Stimulated activated CD8-positive, alpha-beta memory T cell treated with anti-CD3 and anti-CD28 coated beads, Interleukin-4, amount 100 ng/mL, for 48 hours (primary cell): Measurements from ENCODE around the gene FLG2.
"Not testable (repeated sequence)": the region's sequence is repeated elsewhere in the genome, so short reads cannot be mapped to it uniquely, and the experiment has no call there.

Experiments
- DNase-seq: peaks from one replicate; pipeline ENCODE4 v3.0.0-alpha.2; 2020

The FLG2 gene

GRCh38 chr1:152359906-152360305, at the start of gene FLG2:
Gene FLG2, minus strand, starts transcription at chr1:152360006. Its CDS starts 1,122 bp downstream, at chr1:152358884.
- no peak for DNase-seq

GRCh38 chr1:152408664-152409063, 48.9 kb upstream of the FLG2 start:
- no peak for DNase-seq

GRCh38 chr1:152398812-152399698, 39.2 kb upstream of the FLG2 start:
- DNase-seq = no peak

GRCh38 chr1:152397474-152397873, 37.7 kb upstream of the FLG2 start:
- DNase-seq = no peak

- no peak for DNase-seq
Observed at GRCh38 chr1:152394151-152394550, 34.3 kb upstream of the FLG2 start.

GRCh38 chr1:152392909-152393308, 33.1 kb upstream of the FLG2 start:
- no peak for DNase-seq

GRCh38 chr1:152388889-152389288, 29.1 kb upstream of the FLG2 start:
- no peak for DNase-seq

GRCh38 chr1:152386940-152387339, 27.1 kb upstream of the FLG2 start:
- no peak for DNase-seq

GRCh38 chr1:152380932-152381331, 21.1 kb upstream of the FLG2 start:
- DNase-seq = no peak

GRCh38 chr1:152374451-152374850, 14.6 kb upstream of the FLG2 start:
- no peak for DNase-seq

- DNase-seq = no peak
Observed at GRCh38 chr1:152372672-152373071, 12.9 kb upstream of the FLG2 start.

GRCh38 chr1:152367436-152367835, 7.6 kb upstream of the FLG2 start:
- no peak for DNase-seq

- no peak for DNase-seq
Observed at GRCh38 chr1:152356736-152357135, 3.1 kb downstream of the FLG2 start.

- no peak for DNase-seq
Observed at GRCh38 chr1:152349611-152350010, 10.2 kb downstream of the FLG2 start.

- DNase-seq = no peak
Observed at GRCh38 chr1:152348447-152348846, 11.4 kb downstream of the FLG2 start.

- DNase-seq = peak; percentile 50
Observed at GRCh38 chr1:152347116-152347728, 12.6 kb downstream of the FLG2 start.

GRCh38 chr1:152344438-152344837, 15.4 kb downstream of the FLG2 start:
- DNase-seq = no peak

- DNase-seq = no peak
Observed at GRCh38 chr1:152343006-152343405, 16.8 kb downstream of the FLG2 start.

- DNase-seq = no peak
Observed at GRCh38 chr1:152335399-152335798, 24.4 kb downstream of the FLG2 start.

GRCh38 chr1:152328801-152329391, 30.9 kb downstream of the FLG2 start:
- DNase-seq = no peak

- DNase-seq = no peak
Observed at GRCh38 chr1:152325111-152325510, 34.7 kb downstream of the FLG2 start, which contains the start of gene FLG. Gene FLG, minus strand, starts transcription at chr1:152325239. Its CDS starts 9,783 bp downstream, at chr1:152315456.

- no peak for DNase-seq
Observed at GRCh38 chr1:152313970-152314369, 45.8 kb downstream of the FLG2 start.

GRCh38 chr1:152313319-152313801, 46.4 kb downstream of the FLG2 start:
- DNase-seq = no peak

GRCh38 chr1:152312169-152312568, 47.6 kb downstream of the FLG2 start:
- DNase-seq = not testable (repeated sequence)
